ENCODE results near the gene LIN28A.

DNA sequence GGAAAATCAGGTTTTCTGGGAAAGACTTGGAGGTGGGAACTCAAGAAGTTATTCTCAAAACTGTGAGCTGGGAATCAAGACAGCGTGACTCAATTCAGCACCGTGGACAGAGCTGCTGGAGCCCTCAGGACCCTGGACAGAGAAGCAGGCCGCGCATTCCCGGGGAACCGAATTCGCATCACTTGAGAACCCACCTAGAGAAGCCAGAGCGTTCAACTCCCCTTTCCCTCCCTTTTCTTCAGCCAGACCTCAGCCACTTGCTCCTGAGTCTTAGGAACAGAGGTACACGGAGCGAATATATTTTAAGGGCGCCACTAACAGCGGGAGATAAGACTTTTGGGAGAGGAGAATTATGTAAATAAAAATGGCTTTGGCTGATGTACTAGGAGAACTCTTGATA lies 2.0 kb upstream of the LIN28A start:
- TF ChIP-seq POLR2AphosphoS5 (IDR thresholded peaks at IDR 0.05) (no peak), EP300 (conservative IDR thresholded peaks at IDR 0.05; ENCODE audit: poor library complexity, severe bottlenecking) (no peak)
- TF ChIP-seq, protein P1, sequence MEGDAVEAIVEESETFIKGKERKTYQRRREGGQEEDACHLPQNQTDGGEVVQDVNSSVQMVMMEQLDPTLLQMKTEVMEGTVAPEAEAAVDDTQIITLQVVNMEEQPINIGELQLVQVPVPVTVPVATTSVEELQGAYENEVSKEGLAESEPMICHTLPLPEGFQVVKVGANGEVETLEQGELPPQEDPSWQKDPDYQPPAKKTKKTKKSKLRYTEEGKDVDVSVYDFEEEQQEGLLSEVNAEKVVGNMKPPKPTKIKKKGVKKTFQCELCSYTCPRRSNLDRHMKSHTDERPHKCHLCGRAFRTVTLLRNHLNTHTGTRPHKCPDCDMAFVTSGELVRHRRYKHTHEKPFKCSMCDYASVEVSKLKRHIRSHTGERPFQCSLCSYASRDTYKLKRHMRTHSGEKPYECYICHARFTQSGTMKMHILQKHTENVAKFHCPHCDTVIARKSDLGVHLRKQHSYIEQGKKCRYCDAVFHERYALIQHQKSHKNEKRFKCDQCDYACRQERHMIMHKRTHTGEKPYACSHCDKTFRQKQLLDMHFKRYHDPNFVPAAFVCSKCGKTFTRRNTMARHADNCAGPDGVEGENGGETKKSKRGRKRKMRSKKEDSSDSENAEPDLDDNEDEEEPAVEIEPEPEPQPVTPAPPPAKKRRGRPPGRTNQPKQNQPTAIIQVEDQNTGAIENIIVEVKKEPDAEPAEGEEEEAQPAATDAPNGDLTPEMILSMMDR (IDR thresholded peaks at IDR 0.05; ENCODE audit: poor library complexity, severe bottlenecking) = no peak
